GM19238 (cell line): Measurements from ENCODE around the gene TIGD3.
"Not testable (repeated sequence)": the region's sequence is repeated elsewhere in the genome, so short reads cannot be mapped to it uniquely, and the experiment has no call there.

Source experiments
- DNase-seq: peaks from one replicate; pipeline ENCODE4 v3.0.0; 2011; ENCODE audit warnings: low spot score; ENCODE audit not compliant: insufficient read length

TIGD3 gene

GRCh38 chr11:65325435-65325834 is 29.1 kb upstream of the TIGD3 start:
- DNase-seq = no peak

GRCh38 chr11:65327021-65327420 is 27.5 kb upstream of the TIGD3 start:
- DNase-seq = no peak

GRCh38 chr11:65329478-65329877 is 25.1 kb upstream of the TIGD3 start:
- DNase-seq = no peak

GRCh38 chr11:65329944-65330403 is 24.6 kb upstream of the TIGD3 start:
- peak; percentile 63 for DNase-seq

- no peak for DNase-seq
These were observed 24.0 kb upstream of the TIGD3 start for GRCh38 chr11:65330544-65330943.

- DNase-seq = not testable (repeated sequence)
These were observed 22.0 kb upstream of the TIGD3 start for GRCh38 chr11:65332591-65332990.

GRCh38 chr11:65334696-65335295 is 19.8 kb upstream of the TIGD3 start:
- DNase-seq = no peak

- no peak for DNase-seq
These were observed 15.9 kb upstream of the TIGD3 start for GRCh38 chr11:65338676-65339075.

GRCh38 chr11:65340226-65340625 is 14.3 kb upstream of the TIGD3 start:
- DNase-seq = no peak

- no peak for DNase-seq
These were observed 12.7 kb upstream of the TIGD3 start for GRCh38 chr11:65341856-65342255.

GRCh38 chr11:65351511-65351910 is 3.0 kb upstream of the TIGD3 start:
- no peak for DNase-seq

GRCh38 chr11:65352783-65353182 is 1.8 kb upstream of the TIGD3 start:
- no peak for DNase-seq

- no peak for DNase-seq
These were observed 1.2 kb upstream of the TIGD3 start for GRCh38 chr11:65353376-65353775.

- no peak for DNase-seq
These were observed 669 bp upstream of the TIGD3 start for GRCh38 chr11:65353900-65354264.

GRCh38 chr11:65355013-65355775 is 643 bp downstream of the TIGD3 start:
- DNase-seq = peak; percentile 70

GRCh38 chr11:65355776-65356393 is 1.3 kb downstream of the TIGD3 start:
- DNase-seq = no peak

GRCh38 chr11:65356394-65356972 is 1.9 kb downstream of the TIGD3 start:
- no peak for DNase-seq

- no peak for DNase-seq
These were observed 3.4 kb downstream of the TIGD3 start for GRCh38 chr11:65357856-65358356.

GRCh38 chr11:65362320-65362931 is 7.9 kb downstream of the TIGD3 start:
- peak; percentile 52 for DNase-seq

GRCh38 chr11:65362966-65363365 is 8.4 kb downstream of the TIGD3 start:
- no peak for DNase-seq

- no peak for DNase-seq
These were observed 9.2 kb downstream of the TIGD3 start for GRCh38 chr11:65363770-65364169.

GRCh38 chr11:65366340-65366773 is 11.8 kb downstream of the TIGD3 start:
- DNase-seq = peak; percentile 74
